Kidney (tissue), 14 donors: Measurements from ENCODE around the gene SERINC5. TPM values are rescaled to one million over a fixed set of nuclear protein-coding genes. Genes with fewer than 3 reads are reported as not detected.

Experiments used
- DNase-seq, 5 donors: peaks; one replicate each; pipeline ENCODE4 v3.0.0-alpha.2; 2013 to 2020
- FAIRE-seq: peaks from 2 replicates; lab custom pipeline; 2012; peaks lifted over from hg19 to GRCh38; lab: Jason Lieb, UNC
- H3K27ac ChIP-seq, 2 donors: one replicate each; pipeline ENCODE4 v1.7.0; 2013; ENCODE audit warnings: low read depth in 2 of 2, low read length in 2 of 2, inconsistent platforms in 1 of 2
- H3K27me3 ChIP-seq: one replicate; pipeline ENCODE4 v1.7.1; 2013; ENCODE audit warnings: low read length, inconsistent platforms; ENCODE audit not compliant: control insufficient read depth, insufficient read depth
- H3K36me3 ChIP-seq, 3 donors: one replicate each; pipeline versions ENCODE4 v1.7.0 to v1.7.1; 2013; ENCODE audit warnings: low read length in 3 of 3, control low read depth in 1 of 3, inconsistent platforms in 1 of 3; ENCODE audit not compliant: insufficient read depth in 3 of 3, control insufficient read depth in 2 of 3
- H3K4me1 ChIP-seq, 3 donors: one replicate each; pipeline versions ENCODE4 v1.7.0 to v1.7.1; 2013; ENCODE audit warnings: low read length in 3 of 3, inconsistent platforms in 1 of 3, low read depth in 1 of 3; ENCODE audit not compliant: control insufficient read depth in 2 of 3, insufficient read depth in 2 of 3
- H3K4me3 ChIP-seq, 3 donors: one replicate each; pipeline versions ENCODE4 v1.7.0 to v1.8.1; 2013; ENCODE audit warnings: low read length in 3 of 3, control low read depth in 1 of 3, inconsistent platforms in 1 of 3
- H3K9ac ChIP-seq, 3 donors: one replicate each; pipeline versions ENCODE4 v1.7.0 to v1.7.1; 2013; ENCODE audit warnings: low read length in 3 of 3, control low read depth in 1 of 3, inconsistent platforms in 1 of 3
- H3K9me3 ChIP-seq, 3 donors: one replicate each; pipeline versions ENCODE4 v1.7.0 to v1.7.1; 2013; ENCODE audit warnings: low read length in 3 of 3, control low read depth in 1 of 3, inconsistent platforms in 1 of 3; ENCODE audit not compliant: control insufficient read depth in 2 of 3, insufficient read depth in 1 of 3
- CTCF ChIP-seq: IDR thresholded peaks from 3 replicates; pipeline ENCODE4 v1.5.1; 2012; ENCODE audit warnings: mild to moderate bottlenecking, moderate library complexity, borderline replicate concordance; ENCODE audit not compliant: insufficient read depth; ENCODE audit errors: extremely low read depth
- intact Hi-C: fragments of 100-400 bp; cut with DNase I; formaldehyde crosslinking; loops from one replicate; pipeline ENCODE4 v1.11.1; 2022
- polyA plus RNA-seq: library from polyadenylated mRNA; stranded (reverse); fragments of 350-450 nt; fragmentation: Illumina TruSeq; extraction: RNeasy Lipid Tissue Mini Kit (QIAGEN cat#74804); gene quantifications from one replicate; pipeline ENCODE4 v1.2.3, GENCODE V29; 2014; ENCODE audit warnings: low read depth, low replicate concordance; ENCODE audit not compliant: insufficient read depth
- total RNA-seq: library from RNA; stranded (reverse); fragmentation: NEBNext Ultra II Directional; extraction: Animal tissue kit (Norgen Biotek cat#: 25700); gene quantifications from one replicate; pipeline ENCODE4 v1.2.1, GENCODE V29; 2021
- donor health status: control.
- donor health status: control.
- donor health status: control.
- donor health status: control.
- donor health status: control.
- donor health status: DM: yes; HTN: yes; CAD: no.
- donor health status: Normal renal cell carcinoma (clear cell type).

SERINC5 gene
- total and polyA plus RNA-seq, 2 donors from 2014 or later = 3.9 to 23.8 TPM

DNA sequence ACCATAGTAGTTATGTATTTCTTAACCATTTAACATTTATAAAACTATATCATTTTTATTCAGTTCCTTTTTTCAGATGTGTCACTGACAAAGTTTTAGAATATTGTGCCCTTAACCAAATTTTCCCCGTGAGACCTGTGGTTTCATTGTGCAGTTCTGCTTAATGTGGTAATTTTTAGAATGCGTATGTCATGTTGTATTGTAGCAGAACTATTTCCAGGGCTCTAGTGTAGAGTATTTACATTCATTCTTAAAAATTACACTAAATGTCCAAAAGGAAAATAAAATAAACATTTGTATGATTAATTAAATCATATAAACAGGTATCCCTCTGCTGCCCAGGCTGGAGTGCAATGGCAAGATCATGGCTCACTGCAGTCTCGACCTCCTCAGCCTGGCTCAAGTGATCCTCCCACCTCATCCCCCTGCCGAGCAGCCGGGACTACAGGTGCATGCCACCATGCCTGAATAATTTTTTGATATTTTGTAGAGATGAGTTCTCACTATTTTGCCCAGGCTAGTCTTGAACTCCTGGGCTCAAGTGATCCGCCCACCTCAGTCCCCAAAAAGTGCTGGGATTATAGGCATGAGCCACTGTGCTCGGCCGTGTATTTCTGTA is 15.4 kb downstream of the SERINC5 start:
- Histone ChIP-seq H3K36me3 (peaks cover 0 to 2% (median 0%) of the 10 kb centered on the region in 3 donors), H3K4me3 (no peak overlapping the region), H3K4me1 (peaks cover 0 to 10% (median 4%) of the 10 kb centered on the region in 3 donors), H3K9me3 (peaks cover 0 to 5% (median 0%) of the 10 kb centered on the region in 3 donors), H3K9ac (no peak overlapping the region), H3K27me3 (no peaks in the 10 kb centered on the region), H3K27ac (no peak overlapping the region)
- no peak for FAIRE-seq
- DNase-seq = no peak
- TF ChIP-seq CTCF = no peak
- intact Hi-C loops = no loop called here

DNA sequence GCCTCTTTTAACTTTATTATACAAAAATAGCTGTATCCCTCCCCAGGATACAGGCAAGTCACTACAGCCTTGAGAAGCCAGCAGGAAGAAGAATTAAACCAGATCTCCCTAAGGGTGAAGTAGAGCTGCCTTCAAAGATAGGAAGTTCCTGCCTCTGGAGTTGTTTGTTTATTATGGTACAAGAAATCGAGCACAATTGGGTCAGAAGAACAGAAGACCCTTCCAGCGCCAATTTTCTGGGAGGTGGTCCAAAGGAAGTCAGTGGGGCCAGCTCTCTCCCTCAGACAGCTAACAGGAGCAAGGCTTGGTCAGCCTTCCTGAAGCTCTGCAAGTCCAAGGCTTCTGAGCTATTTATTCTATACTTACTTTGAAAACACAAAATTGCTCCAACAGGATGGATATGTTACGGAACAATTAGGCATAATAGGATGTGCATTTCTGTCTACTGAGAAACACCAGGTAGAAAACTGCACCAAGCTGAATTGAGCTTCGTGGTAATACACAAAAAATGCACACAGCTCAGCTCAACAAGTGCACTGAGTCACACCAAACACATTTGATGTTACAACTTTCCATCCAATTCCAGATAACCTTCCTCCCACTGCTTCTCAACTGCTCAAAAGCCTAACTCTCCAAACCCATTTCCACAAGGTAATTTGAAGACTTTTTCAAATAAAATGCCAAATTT is 16.0 kb downstream of the SERINC5 start:
- H3K4me1 ChIP-seq = peaks cover 0 to 10% (median 4%) of the 10 kb centered on the region in 3 donors
- peaks cover 0 to 2% (median 0%) of the 10 kb centered on the region in 3 donors for H3K36me3 ChIP-seq
- peaks cover 0 to 5% (median 0%) of the 10 kb centered on the region in 3 donors for H3K9me3 ChIP-seq
- H3K27me3 ChIP-seq = no peaks in the 10 kb centered on the region
- no peak for TF ChIP-seq CTCF
- H3K27ac ChIP-seq = no peak overlapping the region
- H3K9ac ChIP-seq = no peak overlapping the region
- DNase-seq = peak in 2 of 5 donors; percentile 22 to 67
- H3K4me3 ChIP-seq = no peak overlapping the region
- intact Hi-C loops = no loop called here
- no peak for FAIRE-seq

DNA sequence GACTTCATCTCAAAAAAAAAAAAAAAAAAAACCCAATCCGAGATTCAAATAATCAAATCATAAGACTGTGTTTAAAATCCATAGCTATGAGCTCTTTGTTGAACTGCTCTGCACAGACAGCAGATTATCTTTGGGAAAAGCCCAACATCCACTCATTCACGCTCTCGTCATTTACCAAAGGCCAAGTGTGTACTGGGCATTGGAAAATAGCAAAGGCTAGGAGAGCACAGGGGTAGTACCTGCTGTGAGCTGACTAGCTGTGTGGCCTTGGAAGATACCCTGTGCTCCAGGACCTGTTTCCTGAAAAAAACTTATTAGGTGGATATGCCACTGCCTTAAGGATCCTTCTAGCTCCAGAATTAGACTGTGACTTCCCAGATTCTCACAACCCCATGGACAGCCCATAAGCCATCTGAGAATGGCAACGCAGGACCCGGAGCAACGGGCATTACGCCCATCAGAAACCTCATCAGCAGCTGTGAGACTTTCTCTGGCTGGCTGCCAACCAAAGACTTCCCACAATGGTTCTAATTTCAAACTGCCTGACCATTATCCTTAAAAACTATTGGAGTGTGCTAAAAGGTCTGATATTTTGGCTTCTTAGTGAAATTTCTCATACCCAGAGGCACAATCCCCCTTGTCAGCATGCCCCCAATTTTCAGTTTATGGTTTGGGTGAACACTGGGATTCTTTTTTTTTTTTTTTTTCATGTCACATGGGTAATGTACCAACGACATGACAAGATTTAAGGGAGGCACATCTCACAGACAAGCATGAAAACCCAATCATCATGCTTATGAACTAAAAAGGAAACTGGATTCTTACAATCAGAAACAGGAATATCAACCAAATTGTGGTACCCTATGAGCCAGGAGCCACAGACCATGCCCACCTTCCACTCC is 16.8 kb downstream of the SERINC5 start:
- H3K27me3 ChIP-seq = no peaks in the 10 kb centered on the region
- peak in 4 of 5 donors; percentile 57 to 80 (median 78) for DNase-seq
- TF ChIP-seq CTCF = no peak
- no peak overlapping the region for H3K27ac ChIP-seq
- H3K4me1 ChIP-seq = peaks cover 0 to 10% (median 4%) of the 10 kb centered on the region in 3 donors
- no peak for FAIRE-seq
- intact Hi-C loops = no loop called here
- H3K9me3 ChIP-seq = peaks cover 0 to 5% (median 0%) of the 10 kb centered on the region in 3 donors
- no peak overlapping the region for H3K9ac ChIP-seq
- H3K36me3 ChIP-seq = peaks cover 0 to 2% (median 0%) of the 10 kb centered on the region in 3 donors
- H3K4me3 ChIP-seq = no peak overlapping the region
